KBM-7 (cell line): ENCODE results near the gene ROBO4.

Experiments used
- DNase-seq: peaks from one replicate; pipeline ENCODE4 v3.0.0-alpha.2; 2015
- in situ Hi-C: fragments of 300-500 bp; cut with MboI; formaldehyde crosslinking; loops from 2 replicates; pipeline ENCODE4 v1.14.3; 2020; ENCODE audit warnings: low sequenced_read_pairs, low pct_unique_long_range_greater_than_20kb, mixed read lengths

Gene ROBO4

GRCh38 chr11:124864892-124865180 is 32.8 kb downstream of the ROBO4 start:
- in situ Hi-C loops: no loop called here
- DNase-seq: no peak

DNA sequence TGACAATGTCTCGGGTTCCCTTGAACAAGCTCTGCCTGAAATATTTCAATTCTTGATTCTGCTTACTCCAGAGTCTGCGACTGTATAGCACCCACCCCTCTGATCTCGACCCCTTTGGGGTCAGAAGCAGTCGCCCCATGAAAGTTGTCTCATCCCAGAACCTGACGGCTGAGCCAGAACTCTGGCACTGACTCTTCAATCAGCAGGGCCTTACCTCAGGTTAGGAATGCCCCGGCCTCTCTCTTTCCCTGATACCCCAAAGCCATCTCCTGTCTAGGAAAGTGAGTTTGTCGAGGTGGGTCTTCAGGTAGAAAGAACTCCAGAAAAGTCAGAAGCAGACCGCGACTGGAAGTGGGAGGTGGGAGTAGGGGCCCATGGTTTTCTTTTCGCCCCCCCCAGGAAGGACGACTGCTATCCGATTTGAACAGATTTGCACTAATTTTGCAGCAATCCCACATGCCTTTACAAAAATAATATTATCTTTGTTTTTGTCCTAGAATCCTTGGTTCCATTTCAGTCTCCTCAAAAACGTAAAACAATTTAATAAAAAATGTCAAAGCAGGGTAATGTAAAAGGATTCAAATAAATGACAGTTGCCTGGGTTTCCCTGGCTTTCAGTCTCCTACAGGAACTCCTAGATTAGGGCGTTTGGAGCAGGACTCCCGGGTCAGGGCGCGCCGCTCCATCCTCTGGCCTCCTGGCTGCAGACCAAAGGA is 33.3 kb downstream of the ROBO4 start:
- no peak for DNase-seq
- in situ Hi-C loops: no loop called here

DNA sequence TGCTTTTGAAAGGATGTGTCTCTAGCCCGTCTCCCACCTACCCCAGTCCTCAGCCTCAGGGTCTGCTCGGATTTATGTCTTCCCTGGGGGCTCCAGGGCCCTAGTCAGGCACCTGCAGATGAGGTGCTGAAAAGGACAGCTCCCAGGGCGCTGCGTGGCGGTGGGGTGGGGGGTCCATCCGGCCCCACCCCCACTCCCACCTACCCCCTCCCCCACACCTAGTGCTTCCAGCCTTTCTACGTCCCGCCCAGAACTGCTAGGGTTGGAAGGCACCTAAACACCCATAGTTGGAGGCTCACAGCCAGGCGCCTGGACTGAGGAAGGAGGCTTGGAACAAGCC is 33.9 kb downstream of the ROBO4 start:
- DNase-seq: no peak
- in situ Hi-C loops: no loop called here

- in situ Hi-C loops: no loop called here
- DNase-seq: no peak
These were observed 34.4 kb downstream of the ROBO4 start for GRCh38 chr11:124863137-124863825.

DNA sequence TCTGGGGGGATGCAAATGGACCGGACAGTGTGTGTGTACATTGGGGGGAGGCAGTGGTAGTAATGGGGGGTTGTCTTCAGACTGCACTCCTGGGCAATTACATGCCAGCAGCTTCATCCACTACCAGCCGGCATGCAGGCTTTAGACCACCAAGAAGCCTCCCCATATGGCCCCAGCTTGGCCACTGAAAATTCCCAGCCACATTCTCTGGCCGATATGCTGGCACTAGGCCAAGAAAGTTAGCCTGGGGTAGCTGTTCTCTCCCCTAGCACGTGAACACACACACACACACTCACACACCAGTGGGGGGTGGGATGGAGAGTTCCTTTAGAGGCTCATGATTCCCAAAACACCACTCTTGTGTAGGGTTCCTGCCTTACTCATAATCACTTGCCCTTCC is 36.0 kb downstream of the ROBO4 start:
- no peak for DNase-seq
- in situ Hi-C loops: no loop called here

DNA sequence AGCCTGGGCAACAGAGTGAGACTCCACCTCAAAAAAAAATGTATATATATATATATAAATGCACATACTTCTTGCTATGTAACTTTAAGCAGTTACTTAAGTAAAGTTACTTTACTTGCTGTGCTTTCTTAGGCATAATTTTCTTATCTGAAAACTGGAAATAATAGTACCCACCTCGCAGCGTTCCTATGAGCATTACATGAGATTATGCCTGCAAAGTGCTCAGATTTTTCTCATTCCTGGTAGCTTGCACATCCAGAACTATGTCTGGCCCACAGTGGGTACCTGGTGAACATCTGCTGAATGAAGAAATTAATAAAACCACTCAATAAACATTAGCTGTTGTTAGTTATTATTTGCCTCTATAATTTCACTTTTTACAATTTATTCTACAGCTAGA is 38.5 kb downstream of the ROBO4 start:
- in situ Hi-C loops: no loop called here
- no peak for DNase-seq

DNA sequence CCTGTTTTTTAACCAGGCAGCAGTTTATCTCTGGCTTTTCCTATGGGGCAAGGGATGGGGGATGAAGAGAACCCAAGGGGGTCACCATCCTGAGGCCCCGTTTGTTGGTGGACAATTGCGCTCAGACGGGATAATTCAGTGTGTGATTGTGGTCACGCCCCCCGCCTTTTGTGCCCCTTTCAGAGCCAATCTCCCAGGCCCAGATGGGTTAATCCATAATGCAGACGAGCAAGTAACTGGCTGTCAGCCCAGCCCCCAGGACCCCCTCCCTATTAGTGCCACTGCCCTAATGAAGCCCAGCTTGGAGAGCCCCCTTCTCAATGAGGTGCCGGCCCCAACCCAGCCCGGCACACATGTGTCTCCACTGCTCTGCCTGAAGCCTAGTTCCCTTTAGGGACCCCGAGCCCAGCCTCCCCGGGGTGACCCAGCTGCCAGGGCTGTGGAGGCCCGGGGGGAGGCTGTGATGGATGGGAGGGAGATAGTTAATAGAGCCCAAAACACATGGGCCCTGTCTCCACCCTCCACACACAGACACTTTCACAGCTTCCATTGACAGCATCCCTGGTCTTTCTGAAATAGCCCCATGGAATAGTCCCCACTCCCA is 51.5 kb downstream of the ROBO4 start:
- in situ Hi-C loops: loop anchor here (25.0 kb wide), 1 partner anchor 184 kb away; the partner anchor contains the start of genes SIAE and SPA17
- no peak for DNase-seq

DNA sequence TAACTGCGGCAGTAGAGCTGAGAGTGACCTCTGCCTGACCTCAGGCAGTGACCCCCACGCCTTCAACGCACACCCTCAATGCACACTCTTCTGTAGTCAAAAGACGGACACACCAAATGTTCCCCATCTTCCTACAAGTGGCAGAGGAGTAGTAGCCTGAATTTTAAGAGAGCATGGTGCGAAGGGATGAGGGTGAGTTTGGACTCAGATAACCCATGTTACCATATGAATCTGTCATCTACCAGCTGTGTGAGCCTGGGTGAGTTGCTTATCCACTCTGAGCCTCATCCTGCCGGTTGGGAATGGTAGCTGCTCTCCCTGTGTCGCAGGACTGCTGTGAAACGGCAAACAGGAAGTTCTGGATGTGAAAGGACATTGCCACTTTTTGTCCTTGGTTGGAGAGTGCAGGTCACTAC is 53.0 kb downstream of the ROBO4 start:
- DNase-seq: no peak
- in situ Hi-C loops: loop anchor here (25.0 kb wide), 1 partner anchor 182 kb away; the partner anchor contains the start of genes SIAE and SPA17

GRCh38 chr11:124843616-124843910 is 54.1 kb downstream of the ROBO4 start:
- in situ Hi-C loops: loop anchor here (25.0 kb wide), 1 partner anchor 181 kb away; the partner anchor contains the start of genes SIAE and SPA17
- DNase-seq: no peak

- DNase-seq: no peak
- in situ Hi-C loops: loop anchor here (25.0 kb wide), 1 partner anchor 180 kb away; the partner anchor contains the start of genes SIAE and SPA17
These were observed 55.4 kb downstream of the ROBO4 start for GRCh38 chr11:124842305-124842704.

DNA sequence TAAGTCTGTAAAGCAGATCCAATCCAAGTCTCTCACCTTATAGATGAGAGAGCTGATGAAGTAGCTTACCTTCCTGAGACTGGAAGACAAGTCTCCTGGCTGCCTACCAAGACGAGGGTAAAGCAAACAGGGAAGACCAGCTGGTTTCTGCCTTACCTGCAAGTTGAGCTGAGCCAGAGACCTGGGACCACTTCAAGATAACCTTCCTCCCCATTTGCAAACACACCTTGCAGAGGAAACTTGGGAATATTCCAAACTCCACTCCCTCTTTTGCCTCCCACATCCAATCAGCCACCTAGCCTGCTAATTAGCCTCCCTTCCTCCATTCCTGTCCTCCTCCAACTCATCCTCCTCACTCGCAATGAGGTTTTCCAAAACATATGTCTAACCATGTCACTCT is 55.8 kb downstream of the ROBO4 start:
- no peak for DNase-seq
- in situ Hi-C loops: loop anchor here (25.0 kb wide), 1 partner anchor 180 kb away; the partner anchor contains the start of genes SIAE and SPA17

DNA sequence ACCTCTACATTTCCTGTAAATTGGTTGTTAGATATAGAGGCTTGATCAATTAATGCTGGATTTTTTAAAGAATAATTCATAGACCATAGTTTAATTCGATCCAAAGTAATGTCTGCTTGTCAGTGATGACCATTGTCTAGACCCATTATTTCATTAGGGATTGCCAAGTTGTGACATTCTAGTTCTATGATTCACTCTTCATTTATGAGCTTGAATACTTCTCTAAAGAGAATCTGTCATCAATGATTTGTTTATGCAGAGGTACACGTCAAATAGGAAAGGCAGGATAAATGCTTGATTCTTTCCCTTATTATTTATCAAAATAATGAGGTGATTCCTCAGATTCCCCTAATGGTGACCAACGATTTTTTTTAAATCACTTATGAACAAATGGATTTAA is 56.5 kb downstream of the ROBO4 start:
- DNase-seq: no peak
- in situ Hi-C loops: loop anchor here (25.0 kb wide), 1 partner anchor 179 kb away; the partner anchor contains the start of genes SIAE and SPA17

GRCh38 chr11:124840666-124841065 is 57.0 kb downstream of the ROBO4 start:
- DNase-seq: no peak
- in situ Hi-C loops: loop anchor here (25.0 kb wide), 1 partner anchor 178 kb away; the partner anchor contains the start of genes SIAE and SPA17

DNA sequence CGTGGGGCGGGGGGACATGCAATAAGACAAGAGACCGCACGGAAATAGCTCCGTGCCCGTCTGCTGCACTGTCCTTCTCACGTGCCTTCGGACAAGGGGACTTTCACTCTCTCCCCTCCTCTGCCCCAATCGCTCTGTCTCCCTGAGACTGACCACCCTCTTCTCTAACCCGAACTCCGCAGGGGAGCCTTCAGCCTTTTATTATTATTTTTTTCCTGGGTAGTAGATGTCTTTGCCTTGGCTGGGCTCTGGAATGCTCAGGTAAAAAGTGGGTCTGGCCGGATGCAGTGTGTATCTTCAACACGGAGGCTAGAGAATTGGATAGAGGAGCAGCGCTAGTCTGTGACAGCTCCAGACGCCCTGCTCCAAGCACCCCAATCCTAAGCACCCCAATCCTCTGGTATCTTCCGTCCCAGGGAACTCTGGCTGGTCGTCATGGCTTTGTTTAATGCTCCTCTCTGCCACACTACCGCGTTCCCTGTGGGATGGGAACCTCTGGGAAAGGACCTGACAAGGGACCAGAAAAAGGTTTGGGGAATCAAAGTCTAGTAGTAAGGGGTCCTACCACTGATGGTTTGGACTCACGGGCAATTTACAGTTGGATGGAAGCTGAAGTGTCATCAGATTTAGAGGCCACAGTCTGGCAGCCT is 57.6 kb downstream of the ROBO4 start:
- in situ Hi-C loops: loop anchor here (25.0 kb wide), 1 partner anchor 178 kb away; the partner anchor contains the start of genes SIAE and SPA17
- no peak for DNase-seq

DNA sequence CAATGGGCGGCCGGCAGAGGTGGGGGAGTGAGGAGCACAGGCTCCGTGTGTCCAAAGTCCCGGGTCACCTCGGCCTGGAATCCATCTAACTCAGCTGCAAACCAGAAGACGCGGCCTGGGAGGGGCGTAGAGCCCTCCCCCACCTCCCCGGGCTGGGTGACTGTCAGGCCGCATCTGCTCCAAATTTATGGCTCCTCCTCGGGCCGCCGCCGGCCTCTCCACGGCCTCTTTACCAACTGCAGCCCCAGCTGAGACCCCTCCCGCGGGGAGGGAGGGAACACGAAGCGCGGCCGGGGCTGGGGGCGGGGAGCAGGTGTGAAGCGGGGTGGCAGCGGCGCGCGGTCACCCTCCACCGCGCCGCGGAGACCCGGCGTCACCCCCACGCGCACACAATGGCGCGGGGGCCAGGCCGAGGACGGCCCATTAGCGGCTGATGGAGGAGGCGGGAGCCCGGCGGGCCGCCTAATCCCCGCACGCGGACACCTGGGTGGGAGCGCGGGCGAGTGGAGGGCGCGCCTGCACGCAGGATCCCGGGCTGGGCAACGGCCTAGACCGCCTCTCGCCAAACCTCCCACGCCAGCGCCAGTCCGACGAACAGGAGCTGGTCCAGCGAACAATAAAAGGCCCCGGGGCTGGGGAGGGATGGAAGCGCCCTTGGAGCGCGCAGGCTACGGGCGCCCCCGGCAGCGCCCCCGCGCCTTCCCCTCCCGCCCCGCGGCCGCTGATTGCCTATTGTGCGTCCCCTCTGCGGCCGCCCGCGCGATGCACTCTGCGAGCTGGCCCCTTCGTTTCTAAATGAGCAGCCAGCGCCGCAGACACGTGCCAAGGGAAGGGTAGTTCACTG is 58.3 kb downstream of the ROBO4 start:
- in situ Hi-C loops: loop anchor here (25.0 kb wide), 1 partner anchor 177 kb away; the partner anchor contains the start of genes SIAE and SPA17
- DNase-seq: no peak

DNA sequence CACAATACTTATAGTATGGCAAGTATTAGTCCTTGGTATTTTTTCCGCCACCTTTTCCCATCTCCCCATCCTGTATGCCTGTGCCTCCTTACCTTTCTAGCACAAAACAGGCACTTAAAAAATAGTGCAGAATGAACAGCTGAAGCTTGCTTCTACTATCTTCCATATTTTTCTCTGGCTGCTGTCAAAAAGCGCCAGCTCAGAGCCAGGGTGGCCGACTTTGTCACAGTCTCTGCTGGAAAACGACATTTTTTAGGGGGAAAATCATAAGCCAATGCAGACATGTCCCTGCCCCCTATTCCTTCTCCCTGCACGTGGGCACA is 58.9 kb downstream of the ROBO4 start:
- in situ Hi-C loops: loop anchor here (25.0 kb wide), 1 partner anchor 176 kb away; the partner anchor contains the start of genes SIAE and SPA17
- no peak for DNase-seq

DNA sequence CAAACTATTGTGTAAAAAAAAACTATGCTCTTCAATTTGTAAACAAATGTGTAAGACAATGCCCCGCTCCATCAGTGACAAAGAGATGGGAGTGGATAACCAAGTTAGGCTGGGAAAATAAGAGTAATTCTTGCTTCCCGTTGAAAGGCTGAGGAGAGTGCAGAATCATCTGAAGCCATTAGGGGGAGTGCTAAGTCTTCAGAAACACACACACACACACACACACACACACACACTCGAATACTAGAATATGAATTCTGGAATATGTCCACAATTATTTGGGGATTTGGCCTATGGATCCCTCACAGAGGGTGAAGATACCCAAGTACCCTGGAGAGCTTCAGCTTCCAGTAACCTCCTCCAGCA is 60.2 kb downstream of the ROBO4 start:
- in situ Hi-C loops: loop anchor here (25.0 kb wide), 1 partner anchor 175 kb away; the partner anchor contains the start of genes SIAE and SPA17
- DNase-seq: peak; percentile 80

GRCh38 chr11:124835918-124836317 is 61.7 kb downstream of the ROBO4 start:
- in situ Hi-C loops: loop anchor here (25.0 kb wide), 1 partner anchor 174 kb away; the partner anchor contains the start of genes SIAE and SPA17
- DNase-seq: no peak
